HG03460 (cell line): ENCODE measurements around the gene ADAT1.

Experiments used
- ATAC-seq: cut with Tn5 transposase; IDR thresholded peaks from one replicate; pipeline ENCODE4 v1.9.1; 2021; ENCODE audit not compliant: unreplicated experiment

The ADAT1 gene

DNA sequence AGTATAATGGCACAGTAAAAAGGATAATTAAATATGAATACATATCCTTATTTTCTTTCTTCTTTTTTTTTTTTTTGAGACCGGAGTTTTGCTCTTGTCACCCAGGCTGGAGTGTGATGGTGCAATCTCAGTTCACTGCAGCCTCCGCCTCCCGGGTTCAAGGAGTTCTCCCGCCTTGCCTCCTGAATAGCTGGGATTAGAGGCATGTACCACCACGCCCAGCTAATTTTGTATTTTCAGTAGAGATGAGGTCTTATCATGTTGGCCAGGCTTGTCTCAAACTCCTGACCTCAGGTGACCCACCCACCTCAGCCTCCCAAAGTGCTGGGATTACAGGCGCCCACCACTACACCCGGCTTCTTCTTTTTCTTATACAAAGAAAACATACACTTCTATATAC is 44.9 kb downstream of the ADAT1 start:
- no peak for ATAC-seq

- ATAC-seq = peak; percentile 67
Observed at GRCh38 chr16:75576384-75576811, 46.7 kb downstream of the ADAT1 start.

DNA sequence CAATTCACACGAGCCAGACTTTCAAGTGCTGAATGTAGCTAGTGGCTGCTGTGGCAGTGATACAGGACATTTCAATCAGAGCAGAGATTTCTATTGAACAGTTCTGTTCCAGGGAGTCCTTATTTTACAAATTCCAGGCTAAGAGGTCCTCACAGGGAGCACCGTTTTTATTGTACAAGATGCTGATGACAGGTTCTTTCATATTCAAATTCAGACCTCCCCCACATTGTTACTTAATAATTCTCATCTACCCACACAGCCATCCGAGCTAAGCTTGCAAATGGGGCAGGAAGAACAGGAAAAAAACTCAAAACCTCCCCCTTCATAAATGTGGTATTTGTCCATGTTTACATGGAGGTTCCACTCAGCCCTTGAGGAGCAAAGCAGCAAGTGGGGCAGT is 47.1 kb downstream of the ADAT1 start:
- ATAC-seq = no peak

DNA sequence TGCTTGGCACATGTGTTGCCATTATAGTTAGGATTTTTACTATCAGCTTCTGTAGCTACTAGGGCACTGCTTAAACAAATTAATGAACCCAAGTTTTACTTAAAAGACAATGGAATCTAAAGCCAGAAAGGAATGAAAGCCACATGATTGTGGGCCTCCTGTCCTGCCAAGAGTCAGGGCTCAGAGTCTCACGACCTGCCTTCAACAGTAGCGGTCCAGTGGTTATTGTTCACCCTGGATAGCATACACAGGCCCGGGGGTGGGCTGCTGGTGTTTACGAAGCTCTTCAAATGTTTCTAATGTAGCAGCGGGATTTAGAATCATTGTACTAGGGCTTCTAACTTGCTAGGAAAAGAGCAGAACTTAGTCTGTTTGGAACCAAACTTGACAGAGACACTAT is 49.1 kb downstream of the ADAT1 start:
- no peak for ATAC-seq

DNA sequence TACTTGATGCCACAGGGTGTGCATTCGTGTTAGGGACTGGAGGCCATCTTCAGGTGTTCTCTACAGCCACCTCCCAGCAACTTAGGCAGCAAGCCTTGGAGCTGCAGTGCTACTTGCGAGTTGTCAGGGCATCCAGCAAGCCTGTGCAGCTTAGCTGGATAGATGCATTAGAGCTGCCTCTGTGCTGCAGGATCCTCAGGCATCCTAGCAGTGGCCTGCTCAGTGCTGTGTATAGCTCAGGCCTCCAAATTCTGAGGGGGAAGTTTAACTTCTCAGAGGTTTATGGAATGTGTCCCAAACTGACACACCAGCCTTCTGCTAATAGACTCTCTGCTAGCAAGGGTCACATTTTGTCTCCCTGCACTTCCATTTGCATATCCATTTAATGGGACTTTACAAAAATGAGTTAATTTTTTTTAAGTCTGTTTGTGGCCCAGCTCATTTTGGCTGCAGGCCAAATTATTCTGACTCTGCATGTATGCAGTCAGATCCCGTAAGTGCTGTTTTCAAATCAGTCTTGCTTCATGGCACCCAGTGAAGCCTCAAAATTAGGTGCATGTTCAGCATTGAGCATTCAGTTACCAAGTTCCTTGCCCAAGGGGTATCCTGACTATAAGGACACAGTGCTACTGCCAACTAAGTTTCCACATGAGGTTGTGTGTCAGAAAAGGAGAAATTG is 50.1 kb downstream of the ADAT1 start:
- ATAC-seq = no peak

DNA sequence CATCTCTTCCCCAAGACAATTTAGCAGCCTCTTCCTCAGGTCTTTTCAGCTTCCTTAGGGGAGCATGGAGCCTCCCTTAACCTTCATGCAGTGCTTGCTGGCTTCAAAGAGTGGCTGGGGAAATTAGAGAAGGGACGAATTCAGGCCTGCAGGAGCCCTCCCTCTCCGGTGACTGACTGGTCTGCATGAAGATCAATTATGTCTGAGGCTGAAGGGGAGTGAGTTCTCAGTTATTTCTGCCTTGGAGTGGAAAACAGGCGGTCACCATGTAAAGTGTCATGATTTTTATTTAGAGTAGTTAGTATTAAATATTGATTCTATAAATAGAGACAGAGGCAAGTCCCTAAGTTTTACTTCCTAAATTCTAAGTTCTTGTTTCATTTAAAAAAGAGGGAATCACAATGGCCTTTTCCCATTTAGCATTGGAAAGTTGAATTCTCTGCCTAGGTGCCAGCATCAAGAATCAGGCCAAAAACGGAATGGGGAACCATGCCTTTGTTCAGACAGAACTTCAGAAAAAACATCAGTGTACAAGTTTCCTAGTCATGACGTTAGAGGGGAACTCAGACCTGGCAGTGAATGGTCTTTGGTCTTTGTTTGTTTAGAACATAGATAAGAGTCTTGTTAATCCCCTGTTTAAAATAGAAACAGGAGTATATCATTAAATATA is 52.5 kb downstream of the ADAT1 start:
- no peak for ATAC-seq

GRCh38 chr16:75567911-75568310 is 55.2 kb downstream of the ADAT1 start:
- no peak for ATAC-seq

DNA sequence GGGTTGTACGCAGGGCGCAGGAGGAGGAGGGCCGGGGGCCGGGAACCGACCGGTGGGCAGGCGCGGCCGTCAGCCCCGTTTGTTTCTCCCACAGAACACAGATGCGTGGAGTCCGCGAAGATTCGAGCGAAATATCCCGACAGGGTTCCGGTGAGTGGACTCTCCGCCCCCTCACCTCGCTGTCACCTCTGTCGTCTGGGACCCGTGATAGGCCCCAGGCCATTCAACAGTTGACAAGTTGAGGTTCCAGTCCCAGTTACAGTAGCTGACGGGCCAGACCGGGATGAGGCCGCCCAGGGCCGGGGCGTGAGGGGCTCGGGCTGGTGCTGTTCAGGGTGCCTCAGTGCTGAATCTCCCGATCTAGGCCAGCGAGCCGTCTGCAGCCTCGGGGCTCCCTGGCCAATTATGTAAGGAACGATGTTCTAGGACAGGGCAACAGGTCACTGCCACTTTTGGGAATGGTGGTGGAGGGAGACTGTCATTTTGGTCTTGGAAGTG is 56.3 kb downstream of the ADAT1 start:
- no peak for ATAC-seq

DNA sequence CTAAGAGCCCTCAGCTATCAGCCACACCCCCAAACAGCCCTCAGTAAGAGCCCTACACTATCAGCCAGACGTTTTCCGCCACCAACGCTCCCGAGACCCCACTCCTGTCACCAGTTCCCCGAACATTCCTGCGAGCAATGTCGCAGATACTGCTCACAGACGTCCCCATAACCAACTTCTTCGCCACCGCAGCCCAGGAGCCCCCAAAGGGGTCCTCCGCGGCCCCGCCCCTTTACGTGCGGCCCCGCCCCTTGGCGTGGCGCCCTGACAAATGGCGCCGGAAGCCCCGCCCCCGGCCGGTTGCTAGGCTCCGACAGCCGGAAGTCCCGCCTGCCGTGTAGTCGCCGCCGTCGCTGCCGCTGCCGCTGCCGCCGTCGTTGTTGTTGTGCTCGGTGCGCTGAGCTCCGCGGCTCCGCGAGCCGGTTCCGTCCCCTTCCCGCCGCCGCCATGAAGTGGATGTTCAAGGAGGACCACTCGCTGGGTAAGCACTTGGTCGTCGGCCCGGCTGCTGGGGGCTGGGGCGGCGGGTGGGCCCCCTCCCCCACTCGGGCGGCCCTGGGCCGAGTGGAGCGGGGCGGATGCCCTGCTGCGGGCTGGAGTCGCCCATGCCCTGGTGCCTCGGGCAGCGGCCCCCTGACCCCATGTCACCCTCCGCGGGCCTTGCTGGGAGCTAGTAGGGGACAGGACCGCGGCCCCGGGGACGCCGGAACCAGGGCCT is 56.9 kb downstream of the ADAT1 start, which contains the start of gene GABARAPL2:
TSS of gene GABARAPL2 (plus strand) at position 340 of the 718 bp plus-strand sequence. CDS start at position 448, 108 bp downstream.
- peak; percentile 69 for ATAC-seq

DNA sequence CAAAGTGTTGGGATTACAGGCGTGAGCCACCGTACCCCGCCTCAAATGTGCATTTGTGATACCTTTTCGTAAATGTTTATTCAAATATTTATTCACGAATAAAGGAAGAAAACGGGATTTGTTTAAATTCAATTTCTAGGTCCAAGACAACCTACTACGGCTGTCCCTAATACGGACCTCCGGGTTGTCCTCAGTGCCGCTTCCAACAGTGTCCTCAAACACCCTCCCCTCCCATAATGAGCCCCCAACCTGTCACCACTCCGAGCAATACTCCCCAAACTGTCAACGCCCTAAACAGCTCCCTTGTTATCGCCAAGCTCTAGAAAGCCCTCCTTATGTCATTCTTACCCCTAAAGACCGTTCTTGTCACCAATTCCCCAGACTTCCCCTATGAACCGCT is 57.4 kb downstream of the ADAT1 start:
- ATAC-seq = peak; percentile 10

GRCh38 chr16:75559564-75560372 is 63.3 kb downstream of the ADAT1 start:
- no peak for ATAC-seq

GRCh38 chr16:75558846-75559401 is 64.2 kb downstream of the ADAT1 start:
- no peak for ATAC-seq

- ATAC-seq = no peak
Observed at GRCh38 chr16:75556431-75556950, 66.6 kb downstream of the ADAT1 start.

DNA sequence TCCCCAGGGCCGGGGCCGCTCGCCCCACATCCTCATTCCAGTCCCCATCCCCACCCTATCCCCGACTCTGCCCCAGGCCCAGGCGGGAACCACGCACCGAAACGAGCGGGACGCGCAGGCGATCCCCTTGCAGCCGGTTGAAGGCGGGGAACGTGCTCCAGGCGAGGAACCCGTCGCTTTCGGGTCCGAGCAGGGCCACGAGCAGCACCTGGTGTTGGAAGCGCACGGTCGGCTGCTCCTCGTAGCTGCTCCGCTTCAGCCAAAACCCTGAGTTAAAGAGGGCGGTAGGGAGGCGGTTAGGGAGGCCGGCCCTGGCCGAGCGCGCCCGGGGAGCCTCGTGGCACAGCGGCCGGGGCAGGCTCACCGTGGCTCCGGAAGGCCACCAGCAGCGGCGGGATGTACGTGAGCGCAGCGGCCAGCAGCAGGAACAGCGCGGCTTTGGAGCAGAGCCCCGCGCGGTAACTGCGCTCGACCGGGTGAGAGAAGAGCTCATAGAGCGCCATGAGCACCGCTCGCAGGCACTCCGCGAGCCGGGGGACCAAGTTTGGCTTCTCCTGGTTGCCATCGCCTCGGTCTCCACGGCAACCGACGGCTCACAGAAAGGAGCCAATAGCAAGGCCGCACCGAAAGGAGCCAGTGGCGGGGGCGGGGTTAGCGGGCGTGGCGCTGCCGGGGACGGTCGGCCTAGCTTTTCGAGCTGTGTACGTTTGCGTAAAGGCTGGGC is 67.2 kb downstream of the ADAT1 start, which contains the start of gene TMEM231:
TSS of gene TMEM231 (minus strand) at position 546 of the 724 bp plus-strand sequence. CDS start at position 503, 43 bp downstream.
- peak; percentile 97 for ATAC-seq

- peak; percentile 34 for ATAC-seq
Observed at GRCh38 chr16:75555213-75555706, 67.8 kb downstream of the ADAT1 start.

- no peak for ATAC-seq
Observed at GRCh38 chr16:75552951-75553350, 70.1 kb downstream of the ADAT1 start.

DNA sequence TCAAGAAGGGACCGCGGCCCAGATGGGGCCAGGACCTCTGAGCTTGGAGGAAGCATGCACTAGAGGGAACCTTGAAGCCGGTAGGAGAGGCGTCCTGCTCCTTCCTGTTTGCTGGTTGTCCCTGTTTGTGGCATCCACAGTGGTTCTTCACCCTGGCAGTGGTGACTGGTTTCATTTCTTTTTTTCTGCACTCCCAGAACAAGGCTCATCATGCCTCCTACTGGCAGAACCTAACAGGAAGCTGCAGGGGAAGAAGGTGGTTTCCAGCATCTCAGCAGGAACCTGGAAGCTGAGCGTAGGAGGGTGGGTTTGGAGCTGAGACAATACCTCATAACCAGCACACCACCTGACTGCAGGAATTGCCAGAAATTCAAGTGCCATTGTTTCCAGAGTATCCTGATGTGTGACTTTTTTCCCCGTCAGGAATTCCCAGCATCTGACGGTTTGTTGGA is 72.8 kb downstream of the ADAT1 start:
- ATAC-seq = peak; percentile 73
